Large intestine (tissue), 1 donor: ENCODE data around the gene TOMT. TPM values are rescaled to one million over a fixed set of nuclear protein-coding genes. Genes with fewer than 3 reads are reported as not detected.

Experiments used
- polyA plus RNA-seq: library from polyadenylated mRNA; unstranded; fragments of 120-200 nt; gene quantifications from one replicate; pipeline ENCODE4 v1.2.1, GENCODE V29; 2013

The TOMT gene
- polyA plus RNA-seq, 1 donor, result not detected

Other genes starting within 250 kb of the TOMT start
- gene DEFB131B, start 227.5 kb upstream of the TOMT start, polyA plus RNA-seq, result not detected
- 5.1 TPM for gene XNDC1N, start 177.3 kb upstream of the TOMT start, polyA plus RNA-seq
- gene RNF121, start 176.9 kb upstream of the TOMT start, polyA plus RNA-seq, result 42.9 TPM
- 10.7 TPM for gene IL18BP, start 107.0 kb upstream of the TOMT start, polyA plus RNA-seq
- gene NUMA1, start 25.4 kb upstream of the TOMT start, polyA plus RNA-seq, result 257 TPM
- 10.9 TPM for gene LRRC51, start 25.1 kb upstream of the TOMT start, polyA plus RNA-seq
- gene LAMTOR1, start 2.6 kb upstream of the TOMT start, polyA plus RNA-seq, result 114 TPM
- 34.5 TPM for gene ANAPC15, start 6.8 kb downstream of the TOMT start, polyA plus RNA-seq
- gene FOLR3, start 29.8 kb downstream of the TOMT start, polyA plus RNA-seq, result 0.36 TPM
- 1.9 TPM for gene FOLR1, start 86.2 kb downstream of the TOMT start, polyA plus RNA-seq
- 15.0 TPM for gene FOLR2, start 110.9 kb downstream of the TOMT start, polyA plus RNA-seq
- 84.5 TPM for gene INPPL1, start 118.8 kb downstream of the TOMT start, polyA plus RNA-seq
- 8.3 TPM for gene PHOX2A, start 138.3 kb downstream of the TOMT start, polyA plus RNA-seq